Esophagus muscularis mucosa (tissue), 4 donors: ENCODE results near the gene GABRR1. TPM values are rescaled to one million over a fixed set of nuclear protein-coding genes. Genes with fewer than 3 reads are reported as not detected.

Experiments used
- DNase-seq: peaks from one replicate; pipeline ENCODE4 v3.0.0-alpha.2; 2017; ENCODE audit errors: extremely low spot score
- H3K27ac ChIP-seq, 4 donors: fragments of 200-600 bp; sonication (generic); replicated peaks in 1 of 4; 1 replicate in 3 of 4; 2 replicates in 1 of 4; pipeline ENCODE4 v1.5.1; 2016 to 2019; ENCODE audit warnings: mild to moderate bottlenecking in 1 of 4
- H3K27me3 ChIP-seq, 4 donors: fragments of 200-600 bp; sonication (generic); one replicate each; pipeline versions ENCODE4 v1.5.1 to v1.6.0; 2016 to 2019
- H3K36me3 ChIP-seq, 4 donors: fragments of 200-600 bp; sonication (generic); one replicate each; pipeline ENCODE4 v1.5.1; 2016 to 2019
- H3K4me1 ChIP-seq, 4 donors: fragments of 200-600 bp; sonication (generic); one replicate each; pipeline ENCODE4 v1.5.1; 2016 to 2019
- H3K4me3 ChIP-seq, 4 donors: fragments of 200-600 bp; sonication (generic); 1 replicate in 2 of 4; 2 replicates in 2 of 4; pipeline ENCODE4 v1.5.1; 2016 to 2019; ENCODE audit warnings: mild to moderate bottlenecking in 4 of 4, moderate library complexity in 1 of 4
- H3K9me3 ChIP-seq, 4 donors: fragments of 200-600 bp; sonication (generic); 1 replicate in 3 of 4; 2 replicates in 1 of 4; pipeline ENCODE4 v1.5.1; 2016 to 2019
- CTCF ChIP-seq, 3 experiments: fragments of 200-600 bp in 2 of 3; fragments of 450-650 bp in 1 of 3; sonication (generic) in 2 of 3; IDR thresholded peaks; one replicate each; pipeline ENCODE4 v1.5.1; 2017 to 2019; ENCODE audit warnings: antibody characterized with exemption in 3 of 3, mild to moderate bottlenecking in 2 of 3, moderate library complexity in 1 of 3
- EP300 ChIP-seq: sonication (generic); formaldehyde crosslinking; IDR thresholded peaks from one replicate; pipeline ENCODE4 v1.6.1; 2017; ENCODE audit warnings: antibody characterized with exemption
- POLR2A ChIP-seq: fragments of 450-650 bp; IDR thresholded peaks from one replicate; pipeline ENCODE4 v1.6.1; 2017; ENCODE audit warnings: antibody characterized with exemption, moderate library complexity, mild to moderate bottlenecking, low read depth
- POLR2AphosphoS5 ChIP-seq, 2 donors: sonication (generic); formaldehyde crosslinking; IDR thresholded peaks; one replicate each; pipeline ENCODE4 v1.6.1; 2017; ENCODE audit warnings: antibody characterized with exemption in 2 of 2
- WGBS: methylation state at CpG from one replicate; pipeline ENCODE4 v1.1.5; 2018; 5-methylcytosine and 5-hydroxymethylcytosine counted together
- intact Hi-C: fragments of 100-400 bp; cut with DNase I; formaldehyde crosslinking; loops from one replicate; pipeline ENCODE4 v1.15.1; 2023
- total RNA-seq, 4 donors: library from RNA; depleted of rRNA; stranded (reverse); fragments of >200 nt; gene quantifications; one replicate each; pipeline versions ENCODE4 v1.1.0 to v1.2.1, GENCODE V29; 2016

The GABRR1 gene
- total RNA-seq, 4 donors from 2014 or later = 0.13 TPM; not detected in 3

- H3K27me3 ChIP-seq = no peaks in the 10 kb centered on the region
- no peak overlapping the region for H3K4me3 ChIP-seq
- no peak for DNase-seq
- peaks cover 4 to 41% (median 20%) of the 10 kb centered on the region in 4 donors for H3K4me1 ChIP-seq
- intact Hi-C loops = no loop called here
- H3K36me3 ChIP-seq = no peaks in the 10 kb centered on the region
- peak overlapping the region in 2 of 4 donors; percentile 7 to 28 for H3K27ac ChIP-seq
- WGBS = 64% methylated on average over 7 of the region's 7 CpGs
- peak; percentile 53 for TF ChIP-seq EP300
- TF ChIP-seq CTCF (IDR thresholded peaks at IDR 0.05) = no peak
- TF ChIP-seq POLR2A = no peak
- peak; percentile 21 to 46 for TF ChIP-seq POLR2AphosphoS5 (IDR thresholded peaks at IDR 0.05)
- no peaks in the 10 kb centered on the region for H3K9me3 ChIP-seq
These were observed 76.6 kb downstream of the GABRR1 start for GRCh38 chr6:89140347-89141156.

GRCh38 chr6:89139509-89140346, 77.4 kb downstream of the GABRR1 start:
- no peaks in the 10 kb centered on the region for H3K9me3 ChIP-seq
- H3K4me1 ChIP-seq = peaks cover 0 to 33% (median 14%) of the 10 kb centered on the region in 4 donors
- WGBS = 79% methylated on average over 5 of the region's 5 CpGs
- no peak for DNase-seq
- H3K27me3 ChIP-seq = no peaks in the 10 kb centered on the region
- H3K27ac ChIP-seq = peak overlapping the region in 1 of 4 donors; percentile 28
- no peak overlapping the region for H3K4me3 ChIP-seq
- no peaks in the 10 kb centered on the region for H3K36me3 ChIP-seq
- intact Hi-C loops = no loop called here
- TF ChIP-seq POLR2AphosphoS5 (IDR thresholded peaks at IDR 0.05) = no peak
- TF ChIP-seq CTCF (IDR thresholded peaks at IDR 0.05) = no peak
- no peak for TF ChIP-seq POLR2A
- TF ChIP-seq EP300 = no peak

GRCh38 chr6:89138173-89138572, 79.0 kb downstream of the GABRR1 start:
- no peaks in the 10 kb centered on the region for H3K9me3 ChIP-seq
- 57% methylated on average over 2 of the region's 2 CpGs for WGBS
- TF ChIP-seq EP300 (no peak), CTCF (IDR thresholded peaks at IDR 0.05) (no peak), POLR2A (no peak), POLR2AphosphoS5 (IDR thresholded peaks at IDR 0.05) (no peak)
- intact Hi-C loops = no loop called here
- no peaks in the 10 kb centered on the region for H3K36me3 ChIP-seq
- no peak overlapping the region for H3K27ac ChIP-seq
- no peak overlapping the region for H3K4me3 ChIP-seq
- DNase-seq = no peak
- H3K27me3 ChIP-seq = no peaks in the 10 kb centered on the region
- peaks cover 0 to 26% (median 8%) of the 10 kb centered on the region in 4 donors for H3K4me1 ChIP-seq

- no peaks in the 10 kb centered on the region for H3K36me3 ChIP-seq
- intact Hi-C loops = no loop called here
- no peaks in the 10 kb centered on the region for H3K27me3 ChIP-seq
- TF ChIP-seq EP300 (no peak), POLR2AphosphoS5 (IDR thresholded peaks at IDR 0.05) (no peak), CTCF (IDR thresholded peaks at IDR 0.05) (no peak), POLR2A (no peak)
- H3K9me3 ChIP-seq = no peaks in the 10 kb centered on the region
- 91% methylated on average over 3 of the region's 3 CpGs for WGBS
- no peak overlapping the region for H3K27ac ChIP-seq
- DNase-seq = no peak
- H3K4me1 ChIP-seq = peaks cover 0 to 8% (median 0%) of the 10 kb centered on the region in 4 donors
- H3K4me3 ChIP-seq = no peak overlapping the region
These were observed 82.4 kb downstream of the GABRR1 start for GRCh38 chr6:89134723-89135122.
